ENCODE measurements around the gene NRG2.

NRG2 gene

DNA sequence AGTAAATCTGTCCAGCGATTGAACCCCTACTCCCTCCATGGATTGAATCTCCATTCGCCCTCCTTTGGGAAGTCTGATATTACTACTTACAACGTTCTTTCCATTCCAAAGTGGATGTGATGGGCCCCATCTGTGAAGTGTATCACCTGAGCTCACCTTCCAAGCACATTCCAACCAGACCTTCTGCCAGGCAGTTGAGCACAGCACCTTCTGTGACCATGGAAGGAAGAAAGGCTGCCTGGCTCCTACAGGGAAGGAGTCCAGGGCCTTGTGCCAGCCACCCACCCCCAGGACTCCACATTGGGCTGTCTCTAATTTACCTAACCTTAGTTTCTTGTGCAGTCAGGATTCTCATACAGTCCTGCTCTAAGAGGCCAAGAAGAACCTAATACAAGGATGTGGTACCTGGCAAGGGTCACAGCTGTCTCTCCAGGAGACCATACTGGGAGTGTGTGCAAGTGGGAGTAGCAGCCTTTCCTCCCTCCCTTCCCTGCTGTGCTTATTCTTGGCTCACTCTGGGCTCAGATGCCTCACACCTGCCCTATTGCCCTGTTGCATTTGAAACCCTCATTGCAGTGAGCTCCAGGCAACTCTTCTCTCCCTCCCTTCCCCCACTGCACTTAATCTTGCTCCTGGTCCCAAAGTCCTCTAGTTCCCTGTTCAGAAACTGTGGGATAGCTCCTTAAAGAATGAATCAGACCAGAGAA lies 116.1 kb downstream of the NRG2 start:
- no peak for DNase-seq

DNA sequence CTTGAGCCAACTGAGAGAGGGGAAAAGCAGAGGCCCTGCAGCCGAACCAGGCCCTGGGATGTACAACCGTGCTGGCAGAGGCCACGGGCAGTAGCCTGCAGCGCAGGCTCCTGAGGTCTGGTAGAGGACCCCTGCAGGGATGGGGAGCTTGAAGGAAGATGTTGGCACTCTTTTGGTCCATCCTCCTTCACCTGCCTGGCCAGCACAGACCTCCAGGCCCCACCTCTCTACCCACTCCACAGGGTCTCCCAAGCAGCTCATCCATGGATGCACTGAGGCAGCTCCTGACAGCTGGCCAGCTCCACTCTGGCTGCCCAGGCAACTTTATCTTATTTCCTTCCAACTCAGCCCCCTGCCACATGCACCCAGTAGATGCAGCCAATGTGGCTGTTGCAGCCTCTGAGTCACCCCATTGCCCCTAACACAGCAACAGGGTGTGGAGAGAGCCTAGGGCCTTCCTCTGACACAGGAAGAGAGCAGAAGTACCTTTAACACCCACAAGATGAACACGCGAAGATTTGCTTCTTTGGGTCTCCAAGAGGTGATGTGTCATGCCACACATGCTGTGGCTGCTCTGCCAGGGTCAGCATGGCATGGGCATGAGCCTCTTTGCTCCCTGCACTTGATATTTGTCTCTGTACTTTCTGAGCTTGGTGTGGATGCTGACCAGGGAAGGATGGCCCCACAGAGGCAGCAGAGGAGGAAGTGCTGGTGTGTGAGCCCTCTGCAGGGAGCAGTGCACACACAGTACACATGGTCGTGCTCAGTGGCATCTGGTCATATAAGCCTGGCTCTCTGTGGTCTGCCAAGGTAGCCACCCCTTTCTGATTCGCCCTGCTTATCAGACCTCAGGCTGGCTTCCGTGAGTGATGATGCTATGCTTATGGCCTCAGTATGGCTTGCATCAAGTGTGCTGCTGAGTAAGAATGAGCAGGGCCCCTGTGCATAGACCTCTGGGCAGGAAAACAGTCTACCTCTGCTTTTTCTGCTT lies 117.2 kb downstream of the NRG2 start:
- DNase-seq, result no peak

- DNase-seq, result no peak
Observed at GRCh38 chr5:139925216-139925562, 117.9 kb downstream of the NRG2 start.

DNA sequence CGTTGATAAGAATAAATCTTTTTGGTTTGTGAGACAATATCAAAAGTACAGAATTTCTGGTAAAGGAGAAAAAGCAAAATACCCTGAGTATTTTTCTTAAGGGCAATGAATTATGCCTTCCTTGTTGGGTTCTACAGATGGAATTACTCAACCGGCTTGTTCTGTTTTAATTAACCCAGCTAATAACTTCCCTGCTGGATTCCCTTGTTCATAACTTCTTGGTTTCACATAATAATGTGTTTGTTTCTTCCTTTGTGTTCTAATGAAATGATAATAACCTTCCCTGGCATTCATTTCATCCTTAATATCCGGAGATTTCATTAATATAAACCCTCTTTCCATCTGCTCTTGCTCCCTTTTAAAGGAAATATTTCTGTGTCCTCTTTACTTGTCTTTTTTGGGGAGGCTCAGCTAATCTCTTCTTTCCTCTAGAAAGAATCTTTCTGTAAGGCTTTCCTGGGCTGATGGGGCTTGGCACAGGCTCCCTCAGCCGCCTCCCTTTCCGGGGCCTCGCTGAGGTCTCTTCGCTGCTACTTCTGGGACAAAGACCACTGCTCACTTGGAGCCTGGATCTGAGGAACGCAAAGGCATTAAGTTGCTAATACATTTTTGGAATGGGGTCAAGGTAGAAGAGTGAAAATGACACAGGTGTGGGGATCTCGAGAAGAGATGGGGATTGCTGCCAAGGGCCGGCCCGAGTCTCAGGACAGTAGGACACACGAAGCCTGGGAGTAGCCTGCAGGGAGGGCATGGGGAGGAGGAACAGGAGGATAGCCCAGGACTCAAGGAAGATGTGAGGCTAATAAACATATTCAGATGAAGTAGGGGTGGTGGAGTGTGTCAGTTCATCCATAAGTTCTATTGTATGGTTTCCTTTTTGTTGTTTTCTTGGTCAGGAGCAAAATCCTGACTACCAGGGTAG lies 118.5 kb downstream of the NRG2 start:
- no peak for DNase-seq

DNA sequence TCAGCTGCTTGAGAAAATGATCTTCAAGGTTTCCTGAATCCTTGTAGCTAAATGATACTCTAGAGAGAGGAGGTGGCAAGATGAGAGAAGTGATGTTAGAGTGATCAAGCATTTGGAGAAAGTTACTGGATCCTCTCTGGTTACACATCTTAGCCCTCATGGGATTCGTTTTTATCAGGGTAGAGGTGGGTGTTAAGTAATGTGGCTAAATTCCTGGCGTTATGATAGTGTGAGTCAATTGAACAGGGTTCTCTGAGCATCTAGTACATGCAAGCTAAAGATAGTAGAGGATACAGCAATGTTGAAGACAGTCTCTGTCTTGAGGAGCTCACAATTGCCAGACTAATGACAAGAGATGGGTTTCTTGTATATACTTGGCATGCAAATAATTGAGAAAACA lies 123.8 kb downstream of the NRG2 start:
- DNase-seq, result no peak

GRCh38 chr5:139915834-139916233 lies 127.3 kb downstream of the NRG2 start:
- DNase-seq, result peak; percentile 28

- no peak for DNase-seq
Observed at GRCh38 chr5:139915266-139915665, 127.8 kb downstream of the NRG2 start.

DNA sequence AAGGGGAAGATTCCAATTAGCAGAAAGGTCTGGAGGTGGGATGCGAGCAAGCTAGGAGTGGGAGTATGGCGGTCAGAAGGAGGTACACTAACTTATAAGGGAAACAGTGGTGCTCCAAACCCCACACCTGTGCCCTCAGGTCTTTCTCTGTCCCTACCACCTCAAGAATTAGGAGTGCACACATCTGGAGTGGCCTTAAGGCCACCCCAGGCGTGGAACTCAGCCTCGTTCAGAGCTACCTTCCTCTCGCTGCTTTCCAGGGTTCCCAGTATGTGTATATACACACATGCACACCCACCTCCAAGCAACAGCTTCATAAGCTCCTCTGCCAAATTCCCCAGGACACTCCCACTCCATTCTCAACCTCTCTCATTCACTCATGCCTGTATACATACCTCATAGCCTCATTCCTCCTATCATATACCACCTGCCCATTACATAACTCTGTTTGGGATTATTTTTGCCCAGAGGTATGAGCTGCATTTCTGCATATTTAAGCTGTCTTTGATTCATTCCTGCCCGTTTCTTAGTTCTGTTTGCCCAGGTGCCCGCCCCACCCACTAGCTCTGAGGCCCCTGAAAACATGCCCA lies 128.8 kb downstream of the NRG2 start:
- no peak for DNase-seq

- DNase-seq, result no peak
Observed at GRCh38 chr5:139912804-139913203, 130.3 kb downstream of the NRG2 start.

DNA sequence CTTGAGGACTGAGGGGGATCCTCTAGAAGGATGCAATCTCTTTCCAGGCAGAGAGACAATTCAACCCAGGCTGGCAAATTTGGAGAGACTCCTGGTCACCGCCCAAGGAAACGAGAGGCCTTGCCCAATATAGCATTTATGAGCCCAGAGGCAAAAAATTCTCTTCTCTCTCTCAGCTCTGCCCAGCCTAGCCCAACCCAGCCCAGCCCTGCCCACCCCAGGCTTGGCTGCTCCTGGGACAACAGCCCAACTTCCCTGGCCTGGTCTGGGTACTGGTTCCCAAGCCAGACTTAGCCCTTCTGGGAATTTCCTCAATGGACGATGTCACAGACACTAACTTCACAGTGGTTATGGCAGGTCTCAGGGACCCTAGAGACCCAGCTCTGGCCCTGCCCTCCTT lies 130.9 kb downstream of the NRG2 start:
- no peak for DNase-seq

- DNase-seq, result peak; percentile 33
Observed at GRCh38 chr5:139911425-139912120, 131.5 kb downstream of the NRG2 start.

DNA sequence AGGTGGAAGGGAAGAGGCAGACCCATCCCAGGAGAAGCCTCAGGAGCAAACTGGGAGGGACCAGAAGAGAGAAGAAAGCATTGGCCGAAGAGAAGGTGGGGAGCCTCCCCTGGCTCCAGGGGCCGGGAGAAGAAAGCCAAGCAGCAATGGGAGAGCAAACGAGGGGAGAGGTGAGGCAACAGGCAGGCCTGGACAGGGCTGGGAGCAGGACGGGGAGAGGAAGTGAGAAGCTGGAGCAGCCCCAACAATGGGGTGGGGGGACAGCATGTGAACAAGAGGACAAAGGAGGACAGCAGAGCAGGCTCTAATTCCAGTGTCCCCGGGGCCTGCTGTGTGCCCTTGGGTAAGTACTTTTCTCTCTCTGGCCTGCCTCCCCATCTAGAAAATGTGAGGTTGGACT lies 132.2 kb downstream of the NRG2 start:
- DNase-seq, result no peak

GRCh38 chr5:139910036-139910435 lies 133.1 kb downstream of the NRG2 start:
- no peak for DNase-seq

DNA sequence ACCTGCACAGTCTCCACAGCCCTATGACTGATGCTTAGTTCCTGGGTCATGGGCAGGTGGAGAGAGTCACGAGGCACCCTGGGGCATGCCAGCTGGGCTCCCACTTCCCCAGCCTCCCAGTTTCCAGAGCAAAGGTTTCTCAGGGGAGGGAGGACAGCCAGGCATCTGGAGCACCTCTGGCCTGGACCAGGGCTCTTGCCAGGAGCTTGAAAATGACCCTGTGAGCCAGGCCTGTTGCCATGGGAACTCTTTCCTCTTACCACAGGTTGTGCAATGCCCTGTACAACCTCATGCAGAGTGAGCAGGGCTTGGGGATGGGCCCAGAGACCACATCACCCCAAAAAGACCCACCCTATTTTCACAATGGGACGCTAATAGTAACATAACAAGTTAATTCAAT lies 134.3 kb downstream of the NRG2 start:
- DNase-seq, result no peak

DNA sequence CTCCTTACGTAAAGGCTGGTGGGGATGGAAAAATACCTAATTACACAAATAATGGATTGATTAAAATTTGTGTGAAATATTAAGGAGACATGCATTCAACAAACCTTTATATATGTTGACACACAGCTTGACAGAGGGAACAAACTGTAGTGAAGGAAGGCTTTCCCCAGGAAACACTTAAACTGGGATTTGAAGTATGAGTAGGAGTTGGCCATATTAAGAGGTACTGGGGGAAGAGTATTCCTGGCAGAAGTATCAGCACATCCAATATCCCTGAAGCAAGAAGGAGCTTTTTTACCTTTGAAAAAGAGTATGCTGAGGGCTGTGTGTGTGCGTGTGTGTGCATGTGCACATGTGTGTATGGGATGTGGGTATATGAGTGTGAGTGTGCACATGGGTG lies 136.4 kb downstream of the NRG2 start:
- no peak for DNase-seq

GRCh38 chr5:139904816-139905661 lies 138.1 kb downstream of the NRG2 start:
- DNase-seq, result no peak

- no peak for DNase-seq
Observed at GRCh38 chr5:139904566-139904815, 138.6 kb downstream of the NRG2 start.

- DNase-seq, result peak; percentile 65
Observed at GRCh38 chr5:139903795-139904565, 139.1 kb downstream of the NRG2 start.

- DNase-seq, result no peak
Observed at GRCh38 chr5:139903450-139903794, 139.7 kb downstream of the NRG2 start.

GRCh38 chr5:139901986-139902385 lies 141.1 kb downstream of the NRG2 start:
- DNase-seq, result no peak

GRCh38 chr5:139901251-139901575 lies 141.9 kb downstream of the NRG2 start:
- DNase-seq, result no peak

Data from activated CD8-positive, alpha-beta memory T cell treated with anti-CD3 and anti-CD28 coated beads for 24 hours (primary cell).